Subcutaneous abdominal adipose tissue (tissue), 5 donors: Measurements from ENCODE around the gene RNASE11.
"Not testable (repeated sequence)": the region's sequence is repeated elsewhere in the genome, so short reads cannot be mapped to it uniquely, and the experiment has no call there.

Experiments used
- H3K27ac ChIP-seq: one replicate; pipeline ENCODE4 v1.7.0; 2013; ENCODE audit warnings: low read depth, mild to moderate bottlenecking, inconsistent platforms, low read length, moderate library complexity
- H3K27me3 ChIP-seq, 5 donors: one replicate each; pipeline ENCODE4 v1.7.0; 2013; ENCODE audit warnings: low read length in 5 of 5, inconsistent platforms in 1 of 5; ENCODE audit not compliant: control insufficient read depth in 5 of 5, insufficient read depth in 4 of 5
- H3K36me3 ChIP-seq, 5 donors: one replicate each; pipeline ENCODE4 v1.7.0; 2013; ENCODE audit warnings: low read length in 5 of 5; ENCODE audit not compliant: control insufficient read depth in 5 of 5, insufficient read depth in 5 of 5
- H3K4me1 ChIP-seq, 5 donors: one replicate each; pipeline ENCODE4 v1.7.0; 2013; ENCODE audit warnings: low read length in 5 of 5, mild to moderate bottlenecking in 3 of 5, moderate library complexity in 1 of 5; ENCODE audit not compliant: control insufficient read depth in 5 of 5, insufficient read depth in 5 of 5
- H3K4me3 ChIP-seq, 5 donors: one replicate each; pipeline ENCODE4 v1.7.0; 2013; ENCODE audit warnings: low read length in 5 of 5, low read depth in 1 of 5
- H3K9ac ChIP-seq, 5 donors: one replicate each; pipeline ENCODE4 v1.7.0; 2013; ENCODE audit warnings: low read length in 5 of 5, mild to moderate bottlenecking in 4 of 5, moderate library complexity in 3 of 5
- H3K9me3 ChIP-seq, 5 donors: one replicate each; pipeline ENCODE4 v1.7.0; 2013; ENCODE audit warnings: low read length in 5 of 5; ENCODE audit not compliant: control insufficient read depth in 5 of 5
- donor health status: healthy.
- donor health status: healthy.
- donor health status: healthy.
- donor health status: healthy.
- donor health status: healthy.

Gene RNASE11

GRCh38 chr14:20606902-20607242 lies 19.1 kb upstream of the RNASE11 start:
- Histone ChIP-seq H3K9ac (no peak overlapping the region), H3K4me3 (no peak overlapping the region), H3K4me1 (peaks cover 4 to 16% (median 11%) of the 10 kb centered on the region in 5 donors), H3K36me3 (no peaks in the 10 kb centered on the region), H3K27me3 (no peaks in the 10 kb centered on the region), H3K27ac (no peak overlapping the region), H3K9me3 (no peaks in the 10 kb centered on the region)

- H3K9ac ChIP-seq = no peak overlapping the region
- no peak overlapping the region for H3K4me3 ChIP-seq
- H3K4me1 ChIP-seq = peaks cover 4 to 15% (median 11%) of the 10 kb centered on the region in 5 donors
- no peaks in the 10 kb centered on the region for H3K9me3 ChIP-seq
- no peak overlapping the region for H3K27ac ChIP-seq
- no peaks in the 10 kb centered on the region for H3K36me3 ChIP-seq
- H3K27me3 ChIP-seq = no peaks in the 10 kb centered on the region
These were observed 18.5 kb upstream of the RNASE11 start for GRCh38 chr14:20606190-20606901.

GRCh38 chr14:20603813-20604690 lies 16.3 kb upstream of the RNASE11 start:
- Histone ChIP-seq H3K36me3 (no peaks in the 10 kb centered on the region), H3K27me3 (no peaks in the 10 kb centered on the region), H3K9me3 (no peaks in the 10 kb centered on the region), H3K27ac (no peak overlapping the region), H3K4me3 (no peak overlapping the region), H3K9ac (no peak overlapping the region), H3K4me1 (no peaks in the 10 kb centered on the region)

- Histone ChIP-seq H3K36me3 (no peaks in the 10 kb centered on the region), H3K4me1 (no peaks in the 10 kb centered on the region), H3K27me3 (no peaks in the 10 kb centered on the region), H3K9me3 (no peaks in the 10 kb centered on the region), H3K4me3 (no peak overlapping the region), H3K27ac (no peak overlapping the region), H3K9ac (no peak overlapping the region)
These were observed 14.8 kb upstream of the RNASE11 start for GRCh38 chr14:20602583-20602982.

GRCh38 chr14:20601522-20601921 lies 13.7 kb upstream of the RNASE11 start:
- no peaks in the 10 kb centered on the region for H3K36me3 ChIP-seq
- H3K4me3 ChIP-seq = no peak overlapping the region
- no peaks in the 10 kb centered on the region for H3K27me3 ChIP-seq
- H3K9ac ChIP-seq = no peak overlapping the region
- H3K4me1 ChIP-seq = peaks cover 0 to 8% (median 0%) of the 10 kb centered on the region in 5 donors
- H3K27ac ChIP-seq = no peak overlapping the region
- no peaks in the 10 kb centered on the region for H3K9me3 ChIP-seq

GRCh38 chr14:20597108-20597507 lies 9.3 kb upstream of the RNASE11 start:
- H3K9me3 ChIP-seq = no peaks in the 10 kb centered on the region
- H3K9ac ChIP-seq = no peak overlapping the region
- no peak overlapping the region for H3K27ac ChIP-seq
- no peaks in the 10 kb centered on the region for H3K36me3 ChIP-seq
- H3K4me3 ChIP-seq = no peak overlapping the region
- peaks cover 0 to 8% (median 0%) of the 10 kb centered on the region in 5 donors for H3K4me1 ChIP-seq
- H3K27me3 ChIP-seq = no peaks in the 10 kb centered on the region

- not testable (repeated sequence) for H3K27me3 ChIP-seq, H3K36me3 ChIP-seq, H3K4me1 ChIP-seq, H3K9me3 ChIP-seq, H3K4me3 ChIP-seq, H3K9ac ChIP-seq, H3K27ac ChIP-seq
These were observed 7.9 kb upstream of the RNASE11 start for GRCh38 chr14:20595726-20596125.

- Histone ChIP-seq H3K4me1 (peaks cover 0 to 8% (median 0%) of the 10 kb centered on the region in 5 donors), H3K4me3 (no peak overlapping the region), H3K27me3 (no peaks in the 10 kb centered on the region), H3K9me3 (no peaks in the 10 kb centered on the region), H3K27ac (no peak overlapping the region), H3K36me3 (no peaks in the 10 kb centered on the region), H3K9ac (no peak overlapping the region)
These were observed 4.8 kb upstream of the RNASE11 start for GRCh38 chr14:20592574-20592973.

- Histone ChIP-seq H3K4me3 (no peak within 1 kb of the TSS), H3K36me3 (no peaks in the 10 kb centered on the region), H3K9me3 (no peaks in the 10 kb centered on the region), H3K9ac (no peak within 1 kb of the TSS), H3K4me1 (no peaks in the 10 kb centered on the region), H3K27ac (no peak within 1 kb of the TSS), H3K27me3 (no peaks in the 10 kb centered on the region)
These were observed 3.4 kb upstream of the RNASE11 start, which contains the start of gene RNASE12 for GRCh38 chr14:20591235-20591634. Gene RNASE12, minus strand, starts transcription at chr14:20591376. Its CDS starts 653 bp downstream, at chr14:20590723.

- Histone ChIP-seq H3K27ac (no peak overlapping the region), H3K27me3 (peaks cover 0 to 2% (median 0%) of the 10 kb centered on the region in 5 donors), H3K9ac (no peak overlapping the region), H3K4me1 (no peaks in the 10 kb centered on the region), H3K36me3 (no peaks in the 10 kb centered on the region), H3K4me3 (no peak overlapping the region), H3K9me3 (no peaks in the 10 kb centered on the region)
These were observed 3.9 kb downstream of the RNASE11 start for GRCh38 chr14:20583908-20584307.
